DOHH2 (cell line): Measurements from ENCODE around the gene PGBD4.

Source experiments
- EZH2phosphoT487 ChIP-seq: fragments of 200-600 bp; sonication (generic); IDR thresholded peaks from 2 replicates; pipeline ENCODE4 v1.6.1; 2017; ENCODE audit warnings: borderline replicate concordance, mild to moderate bottlenecking, antibody characterized with exemption, low read length, moderate library complexity, mixed read lengths
- TF ChIP-seq, protein P1 (sequence below): fragments of 200-600 bp; sonication (generic); IDR thresholded peaks from one replicate; pipeline ENCODE4 v1.5.1; 2014; ENCODE audit warnings: antibody characterized with exemption, mild to moderate bottlenecking, low read depth, low read length; ENCODE audit not compliant: poor library complexity, severe bottlenecking

DNA sequence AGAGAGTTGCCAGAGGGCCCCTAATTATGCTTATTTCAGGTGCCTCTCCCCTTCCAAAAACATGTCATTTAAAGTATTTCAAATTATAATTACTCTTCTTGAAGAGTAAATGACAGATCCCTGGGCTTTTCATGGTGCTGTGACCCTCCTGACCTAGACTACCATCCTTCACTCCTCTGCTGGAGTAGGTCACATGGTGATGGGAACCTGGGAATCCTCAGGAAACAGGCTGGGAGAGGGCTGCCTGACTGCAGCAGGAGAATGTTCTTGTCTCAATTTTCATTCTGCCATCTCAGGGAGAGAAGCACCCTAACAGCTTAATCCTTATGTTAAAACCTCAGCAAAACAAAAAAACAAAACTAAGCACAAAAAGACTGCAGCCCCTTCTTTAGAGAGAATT is 24.6 kb downstream of the PGBD4 start:
- TF ChIP-seq, protein P1, sequence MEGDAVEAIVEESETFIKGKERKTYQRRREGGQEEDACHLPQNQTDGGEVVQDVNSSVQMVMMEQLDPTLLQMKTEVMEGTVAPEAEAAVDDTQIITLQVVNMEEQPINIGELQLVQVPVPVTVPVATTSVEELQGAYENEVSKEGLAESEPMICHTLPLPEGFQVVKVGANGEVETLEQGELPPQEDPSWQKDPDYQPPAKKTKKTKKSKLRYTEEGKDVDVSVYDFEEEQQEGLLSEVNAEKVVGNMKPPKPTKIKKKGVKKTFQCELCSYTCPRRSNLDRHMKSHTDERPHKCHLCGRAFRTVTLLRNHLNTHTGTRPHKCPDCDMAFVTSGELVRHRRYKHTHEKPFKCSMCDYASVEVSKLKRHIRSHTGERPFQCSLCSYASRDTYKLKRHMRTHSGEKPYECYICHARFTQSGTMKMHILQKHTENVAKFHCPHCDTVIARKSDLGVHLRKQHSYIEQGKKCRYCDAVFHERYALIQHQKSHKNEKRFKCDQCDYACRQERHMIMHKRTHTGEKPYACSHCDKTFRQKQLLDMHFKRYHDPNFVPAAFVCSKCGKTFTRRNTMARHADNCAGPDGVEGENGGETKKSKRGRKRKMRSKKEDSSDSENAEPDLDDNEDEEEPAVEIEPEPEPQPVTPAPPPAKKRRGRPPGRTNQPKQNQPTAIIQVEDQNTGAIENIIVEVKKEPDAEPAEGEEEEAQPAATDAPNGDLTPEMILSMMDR, result no peak
- TF ChIP-seq EZH2phosphoT487, result no peak
